Hindlimb muscle (tissue), 1 donor: ENCODE measurements around the gene SLFN12. TPM values are rescaled to one million over a fixed set of nuclear protein-coding genes. Genes with fewer than 3 reads are reported as not detected.
"Not testable (repeated sequence)": the region's sequence is repeated elsewhere in the genome, so short reads cannot be mapped to it uniquely, and the experiment has no call there.

Experiments
- DNase-seq: peaks from one replicate; pipeline ENCODE4 v3.0.0-alpha.2; 2013
- polyA plus RNA-seq: library from polyadenylated mRNA; unstranded; fragments of 120-200 nt; gene quantifications from one replicate; pipeline ENCODE4 v1.2.1, GENCODE V29; 2013; ENCODE audit not compliant: insufficient read length

The SLFN12 gene
- polyA plus RNA-seq, 1 donor: 8.2 TPM

GRCh38 chr17:35407531-35407930, 24.8 kb downstream of the SLFN12 start:
- no peak for DNase-seq

GRCh38 chr17:35406568-35406967, 25.7 kb downstream of the SLFN12 start:
- DNase-seq: no peak

DNA sequence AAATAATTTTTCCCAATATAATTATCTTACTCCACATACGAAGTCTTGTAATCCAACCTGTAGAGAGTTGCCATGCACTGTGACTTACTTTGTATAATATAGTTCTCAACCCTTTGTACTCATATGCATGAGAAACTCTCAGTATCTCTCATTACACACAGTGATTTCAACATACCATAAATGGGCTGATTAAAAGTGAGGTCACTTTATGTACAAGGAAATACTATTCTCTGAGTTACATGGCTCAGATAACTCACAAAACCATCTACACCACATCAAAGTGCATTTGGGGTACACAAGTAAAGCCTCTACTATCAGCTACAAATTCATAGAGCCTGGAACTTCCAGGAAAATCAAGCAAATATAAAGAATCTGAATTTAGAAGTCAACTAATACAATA, 27.9 kb downstream of the SLFN12 start:
- DNase-seq: no peak

GRCh38 chr17:35393783-35394182, 38.5 kb downstream of the SLFN12 start:
- DNase-seq: not testable (repeated sequence)

DNA sequence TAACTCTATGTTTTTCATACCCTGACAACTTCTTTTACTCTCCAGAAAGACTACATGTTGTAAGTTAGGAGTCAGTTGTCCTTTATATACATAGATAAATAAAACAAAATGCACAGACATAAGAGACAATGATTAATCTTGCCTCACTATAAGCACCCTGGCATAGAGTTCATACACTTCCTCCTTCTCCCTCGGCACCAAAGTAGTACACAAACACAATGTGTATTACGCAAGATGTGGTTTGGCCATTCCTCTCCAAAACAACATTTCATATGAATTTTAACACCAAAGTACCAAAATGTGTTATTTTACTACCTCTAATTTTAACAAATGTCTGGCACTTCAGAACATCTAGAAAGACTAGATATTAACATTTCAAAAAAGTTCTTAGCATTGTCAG, 41.6 kb downstream of the SLFN12 start:
- DNase-seq: no peak

- no peak for DNase-seq
Measured at GRCh38 chr17:35390156-35390555, 42.1 kb downstream of the SLFN12 start.

GRCh38 chr17:35387496-35387895, 44.8 kb downstream of the SLFN12 start:
- no peak for DNase-seq

DNA sequence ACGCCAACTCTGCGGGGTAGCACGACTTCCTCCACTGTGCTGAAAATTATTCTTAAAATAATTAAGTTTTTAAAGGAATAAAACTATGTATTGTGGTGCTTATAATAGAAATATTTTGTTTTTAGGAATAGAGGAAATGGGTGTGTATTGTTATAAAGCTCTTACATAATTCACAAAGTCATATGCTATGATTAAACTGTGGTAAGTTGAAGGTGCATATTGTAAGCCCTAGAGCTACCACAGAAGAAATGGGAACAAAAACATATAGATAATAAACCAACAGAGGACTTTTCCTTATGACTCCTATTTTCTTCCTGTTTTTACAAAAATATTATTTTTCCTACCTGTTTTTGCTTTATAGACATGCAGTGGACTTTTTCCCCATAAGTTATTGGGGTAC, 54.6 kb downstream of the SLFN12 start:
- no peak for DNase-seq

DNA sequence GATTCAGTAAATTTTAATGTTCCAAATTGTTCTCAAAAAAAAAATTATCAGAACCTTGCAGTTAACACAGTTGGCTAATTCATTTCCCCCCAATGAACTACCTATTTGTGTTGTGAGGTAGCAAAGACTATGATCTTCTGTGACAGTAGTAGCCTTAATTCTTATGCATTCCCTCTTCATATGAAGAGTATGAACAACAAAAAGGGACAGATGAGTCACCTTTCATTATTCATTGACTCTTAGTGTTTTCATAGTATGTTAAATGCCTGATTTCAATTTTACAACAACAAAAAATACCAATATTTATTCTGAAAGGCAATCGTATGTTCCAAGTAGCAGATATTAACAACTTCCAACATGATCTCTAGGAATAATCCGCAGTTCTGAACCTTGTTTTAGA, 55.2 kb downstream of the SLFN12 start:
- no peak for DNase-seq

- DNase-seq: no peak
Measured at GRCh38 chr17:35376245-35376644, 56.1 kb downstream of the SLFN12 start.

DNA sequence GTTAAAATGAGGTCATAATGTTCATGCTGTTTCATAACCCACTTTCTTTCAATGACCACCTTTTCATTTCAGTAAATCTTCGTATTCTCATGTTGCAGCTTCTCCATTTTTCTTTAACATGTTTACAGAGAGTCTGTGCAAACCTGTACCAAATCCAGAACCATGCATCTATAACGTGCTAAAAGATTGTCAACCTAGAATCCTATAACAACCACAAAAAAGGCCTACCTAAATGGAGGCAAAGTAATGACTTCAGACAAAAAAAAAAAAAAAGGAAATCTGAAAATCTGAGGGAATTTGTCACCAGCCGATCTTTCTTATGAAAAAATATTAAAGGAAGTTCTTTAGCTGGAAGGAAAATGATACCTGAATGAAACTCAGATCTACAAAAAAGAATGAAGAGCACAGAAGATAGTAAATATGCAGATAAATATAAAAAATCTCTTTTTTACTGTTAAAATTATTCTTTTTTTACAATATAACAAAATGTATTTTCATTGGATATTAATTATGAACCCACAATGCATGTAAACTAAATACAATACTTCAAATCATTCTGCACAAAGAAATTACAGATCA, 57.4 kb downstream of the SLFN12 start:
- DNase-seq: no peak

DNA sequence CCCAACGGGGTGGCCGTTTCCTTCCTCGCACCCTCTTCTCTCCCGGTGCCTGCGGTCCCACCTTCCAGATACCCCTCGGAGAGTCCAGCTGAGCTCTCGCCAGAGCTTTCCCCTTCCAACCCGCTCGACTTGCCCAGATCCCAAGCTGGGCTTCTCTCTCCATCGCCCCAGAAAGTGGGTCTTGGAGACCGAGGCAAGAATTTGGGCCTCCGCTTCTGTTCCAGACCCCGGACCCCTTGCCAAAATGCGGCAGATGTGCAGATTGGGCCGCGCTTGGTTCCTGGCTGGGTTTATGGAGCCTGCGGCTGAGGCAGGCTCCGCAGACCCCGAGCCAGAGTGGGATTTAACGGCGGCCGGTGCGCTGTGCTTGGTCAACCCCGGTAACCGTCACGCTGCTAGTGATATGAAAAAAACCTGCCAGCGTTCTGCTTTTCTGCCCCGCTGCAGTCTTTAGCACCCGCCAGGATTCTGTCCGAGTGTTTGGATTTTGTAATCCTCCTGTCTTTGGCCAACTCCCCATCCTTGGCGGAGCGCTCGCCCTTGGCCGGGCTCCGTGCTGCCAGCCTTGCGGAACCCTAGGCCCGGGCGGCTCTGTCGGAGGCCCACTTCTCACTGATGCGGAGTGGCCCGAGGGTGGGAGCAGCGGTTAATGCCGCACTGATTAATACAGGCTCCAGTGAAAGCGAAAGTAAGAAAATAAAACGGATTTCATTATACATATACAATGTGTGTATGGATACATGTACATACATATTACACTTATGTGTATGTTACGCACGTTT, 58.1 kb downstream of the SLFN12 start:
- peak; percentile 54 for DNase-seq

DNA sequence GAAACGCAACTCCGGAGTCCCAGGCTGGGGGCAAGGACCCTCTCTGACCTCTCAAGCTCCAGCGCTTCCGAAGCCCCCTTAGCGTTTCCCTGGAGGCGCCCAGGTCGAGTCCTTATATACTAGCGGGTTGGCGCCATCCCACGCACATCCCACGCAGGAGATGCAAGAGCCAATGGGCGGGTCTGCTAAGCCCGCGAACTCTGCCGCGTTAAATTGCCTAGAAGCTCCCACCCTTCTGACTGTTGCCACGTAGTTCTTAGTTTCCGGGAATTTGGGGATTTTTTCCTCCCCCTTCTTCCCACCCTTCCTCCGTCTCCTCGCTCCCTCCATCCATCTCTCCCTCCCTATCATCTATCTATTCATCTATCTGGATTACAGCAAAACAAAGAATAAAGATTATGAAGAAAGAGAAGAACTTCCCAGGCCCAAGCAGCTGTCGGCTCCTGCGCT, 58.7 kb downstream of the SLFN12 start, which contains the start of gene SLFN11:
Gene SLFN11, minus strand, starts transcription at position 88 of the 450 bp plus-strand sequence. CDS start 9,814 bp downstream, outside the sequence.
- DNase-seq: peak; percentile 85

- DNase-seq: no peak
Measured at GRCh38 chr17:35372846-35373533, 59.3 kb downstream of the SLFN12 start.

DNA sequence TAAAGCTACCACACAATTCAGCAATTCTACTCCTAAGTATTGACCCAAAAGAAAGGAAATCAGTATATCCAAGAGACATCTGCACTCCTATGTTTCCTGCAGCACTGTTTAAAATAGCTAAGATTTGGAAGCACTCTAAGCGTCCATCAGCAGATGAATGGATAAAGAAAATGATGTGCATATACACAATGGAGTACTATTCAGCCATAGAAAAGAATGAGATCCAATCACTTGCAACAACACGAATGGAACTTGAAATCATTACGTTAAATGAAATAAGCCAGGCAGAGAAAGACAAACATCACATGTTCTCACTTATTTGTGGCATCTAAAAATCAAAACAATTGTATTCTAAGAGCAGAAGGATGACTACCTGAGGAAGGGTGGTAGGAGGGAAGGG, 60.4 kb downstream of the SLFN12 start:
- DNase-seq: no peak

DNA sequence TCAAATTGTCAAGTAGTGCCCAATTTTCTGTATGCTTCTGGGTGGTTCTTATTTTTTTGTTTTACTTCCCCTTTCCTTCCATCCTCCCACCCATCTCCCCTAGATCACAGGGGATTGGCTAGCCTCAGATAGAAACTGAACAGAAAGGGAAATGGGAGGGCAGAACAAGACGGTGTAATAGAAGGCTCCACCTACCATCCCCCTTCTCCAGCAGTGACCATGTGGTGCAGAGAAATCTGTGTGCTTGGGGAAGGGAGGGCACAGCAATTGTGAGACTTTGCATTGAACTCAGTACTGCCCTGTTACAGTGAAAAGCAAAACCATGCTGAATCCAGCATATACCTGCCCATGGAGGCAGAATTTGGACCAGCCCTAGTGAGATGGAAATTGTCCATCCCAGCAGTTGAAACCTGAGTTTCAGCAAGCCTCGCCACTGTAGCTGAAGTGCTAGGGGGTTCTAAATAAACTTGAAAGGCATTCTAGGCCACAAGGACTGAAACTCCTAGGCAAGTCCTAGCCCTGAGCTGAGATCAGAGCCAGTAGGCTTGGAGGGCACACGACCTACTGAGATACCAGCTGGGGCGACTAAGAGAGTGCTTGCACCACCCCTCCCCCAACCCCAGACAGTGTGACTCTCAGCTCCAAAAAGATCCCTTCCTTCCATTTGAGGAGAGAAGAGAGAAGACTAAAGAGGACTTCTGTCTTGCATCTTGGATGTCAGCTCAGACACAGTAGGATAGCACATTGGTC, 64.0 kb downstream of the SLFN12 start:
- DNase-seq: no peak

- DNase-seq: no peak
Measured at GRCh38 chr17:35361027-35361426, 71.3 kb downstream of the SLFN12 start.

Other genes with a start within 250 kb of the SLFN12 start
- 0.56 TPM for gene SLC35G3, start 238.1 kb downstream of the SLFN12 start, polyA plus RNA-seq
- gene SLFN5, start 189.4 kb downstream of the SLFN12 start, polyA plus RNA-seq: 5.4 TPM
- gene SLFN11, start 58.9 kb downstream of the SLFN12 start, polyA plus RNA-seq: 18.8 TPM
- gene SLFN13, start 16.3 kb upstream of the SLFN12 start, polyA plus RNA-seq: 6.9 TPM
- gene SLFN12L, start 105.2 kb upstream of the SLFN12 start, polyA plus RNA-seq: 0.19 TPM
- 0.19 TPM for gene SLFN14, start 128.3 kb upstream of the SLFN12 start, polyA plus RNA-seq
- gene PEX12, start 146.1 kb upstream of the SLFN12 start, polyA plus RNA-seq: 7.7 TPM
- gene AP2B1, start 154.8 kb upstream of the SLFN12 start, polyA plus RNA-seq: 74.1 TPM